Measurements from ENCODE around the gene DNAJC11.

The DNAJC11 gene

GRCh38 chr1:6596351-6596750, 105.3 kb downstream of the DNAJC11 start:
- Histone ChIP-seq H3K79me2 (ENCODE audit: insufficient read depth, low read length) (peaks cover 59% of the 10 kb centered on the region), H3K36me3 (ENCODE audit: insufficient read depth, low read length) (peaks cover 81% of the 10 kb centered on the region), H3K27ac (ENCODE audit: low read length) (no peak overlapping the region), H3K4me1 (ENCODE audit: insufficient read depth, low read length) (peaks cover 41% of the 10 kb centered on the region), H3K4me2 (ENCODE audit: insufficient read depth, low read length) (no peak overlapping the region), H3K27me3 (ENCODE audit: insufficient read depth, low read length, poor library complexity) (no peaks in the 10 kb centered on the region), H2AFZ (ENCODE audit: low read depth, low read length) (no peak overlapping the region), H3K9me3 (ENCODE audit: insufficient read depth, low read length, severe bottlenecking) (no peaks in the 10 kb centered on the region), H3K4me3 (ENCODE audit: low read depth in 1 of 2, low read length in 2 of 2) (no peak overlapping the region), H3K9ac (ENCODE audit: low read depth, low read length) (no peak overlapping the region), H4K20me1 (ENCODE audit: insufficient read depth, low read length) (peaks cover 81% of the 10 kb centered on the region)
- DNase-seq, result no peak
- ATAC-seq (ENCODE audit: insufficient read depth, low read depth), result no peak
- TF ChIP-seq, protein P1, sequence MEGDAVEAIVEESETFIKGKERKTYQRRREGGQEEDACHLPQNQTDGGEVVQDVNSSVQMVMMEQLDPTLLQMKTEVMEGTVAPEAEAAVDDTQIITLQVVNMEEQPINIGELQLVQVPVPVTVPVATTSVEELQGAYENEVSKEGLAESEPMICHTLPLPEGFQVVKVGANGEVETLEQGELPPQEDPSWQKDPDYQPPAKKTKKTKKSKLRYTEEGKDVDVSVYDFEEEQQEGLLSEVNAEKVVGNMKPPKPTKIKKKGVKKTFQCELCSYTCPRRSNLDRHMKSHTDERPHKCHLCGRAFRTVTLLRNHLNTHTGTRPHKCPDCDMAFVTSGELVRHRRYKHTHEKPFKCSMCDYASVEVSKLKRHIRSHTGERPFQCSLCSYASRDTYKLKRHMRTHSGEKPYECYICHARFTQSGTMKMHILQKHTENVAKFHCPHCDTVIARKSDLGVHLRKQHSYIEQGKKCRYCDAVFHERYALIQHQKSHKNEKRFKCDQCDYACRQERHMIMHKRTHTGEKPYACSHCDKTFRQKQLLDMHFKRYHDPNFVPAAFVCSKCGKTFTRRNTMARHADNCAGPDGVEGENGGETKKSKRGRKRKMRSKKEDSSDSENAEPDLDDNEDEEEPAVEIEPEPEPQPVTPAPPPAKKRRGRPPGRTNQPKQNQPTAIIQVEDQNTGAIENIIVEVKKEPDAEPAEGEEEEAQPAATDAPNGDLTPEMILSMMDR (IDR thresholded peaks at IDR 0.05; ENCODE audit: borderline replicate concordance, extremely low read depth, low read length, poor library complexity, severe bottlenecking), result no peak
- no peak for TF ChIP-seq EZH2 (IDR thresholded peaks at IDR 0.05; ENCODE audit: borderline replicate concordance, low read depth, low read length, severe bottlenecking)

DNA sequence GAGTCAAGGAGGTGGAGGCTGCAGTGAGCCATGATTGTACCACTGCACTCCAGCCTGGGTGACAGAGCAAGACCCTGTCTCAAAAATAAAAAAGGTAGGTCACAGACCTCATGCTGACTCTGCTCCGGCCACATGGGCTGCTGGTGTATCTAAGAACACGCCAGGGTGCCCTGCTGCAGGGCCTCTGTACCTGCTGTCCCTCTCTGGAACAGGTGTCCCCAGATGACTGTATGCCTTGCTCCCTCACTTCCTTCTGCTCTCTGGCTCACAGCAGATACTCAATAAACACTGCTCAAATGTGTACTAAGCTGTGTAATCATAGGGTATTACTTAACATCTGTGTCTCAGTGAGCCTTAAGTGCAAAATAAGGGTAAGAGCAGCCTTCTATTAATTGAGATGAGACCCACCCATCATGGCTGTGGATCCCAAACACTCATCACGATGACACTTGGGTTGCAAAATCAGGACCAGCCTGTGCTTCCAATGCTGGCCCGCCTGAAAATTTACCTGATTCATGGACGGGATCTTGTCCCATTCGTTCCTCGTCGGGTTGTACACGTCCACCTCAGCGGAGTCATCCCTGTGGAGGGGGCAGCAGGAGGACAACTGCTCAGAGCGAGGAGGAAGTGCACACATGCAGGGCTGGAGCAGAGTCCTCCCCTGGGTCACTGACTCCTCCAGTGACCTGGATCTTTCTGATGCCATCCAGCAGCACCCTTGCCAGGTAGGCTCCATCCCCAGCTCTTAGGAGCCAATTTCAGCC, 106.5 kb downstream of the DNAJC11 start:
- H3K9me3 ChIP-seq (ENCODE audit: insufficient read depth, low read length, severe bottlenecking), result no peaks in the 10 kb centered on the region
- H3K36me3 ChIP-seq (ENCODE audit: insufficient read depth, low read length), result peaks cover 93% of the 10 kb centered on the region
- no peak for ATAC-seq (ENCODE audit: insufficient read depth, low read depth)
- H3K9ac ChIP-seq (ENCODE audit: low read depth, low read length), result no peak overlapping the region
- no peak overlapping the region for H2AFZ ChIP-seq (ENCODE audit: low read depth, low read length)
- no peak overlapping the region for H3K4me3 ChIP-seq (ENCODE audit: low read depth in 1 of 2, low read length in 2 of 2)
- no peak overlapping the region for H3K27ac ChIP-seq (ENCODE audit: low read length)
- no peaks in the 10 kb centered on the region for H3K27me3 ChIP-seq (ENCODE audit: insufficient read depth, low read length, poor library complexity)
- peaks cover 29% of the 10 kb centered on the region for H3K4me1 ChIP-seq (ENCODE audit: insufficient read depth, low read length)
- TF ChIP-seq EZH2 (IDR thresholded peaks at IDR 0.05; ENCODE audit: borderline replicate concordance, low read depth, low read length, severe bottlenecking), result no peak
- TF ChIP-seq, protein P1 (IDR thresholded peaks at IDR 0.05; ENCODE audit: borderline replicate concordance, extremely low read depth, low read length, poor library complexity, severe bottlenecking), result no peak
- H3K4me2 ChIP-seq (ENCODE audit: insufficient read depth, low read length), result no peak overlapping the region
- peaks cover 48% of the 10 kb centered on the region for H3K79me2 ChIP-seq (ENCODE audit: insufficient read depth, low read length)
- peaks cover 81% of the 10 kb centered on the region for H4K20me1 ChIP-seq (ENCODE audit: insufficient read depth, low read length)
- no peak for DNase-seq

DNA sequence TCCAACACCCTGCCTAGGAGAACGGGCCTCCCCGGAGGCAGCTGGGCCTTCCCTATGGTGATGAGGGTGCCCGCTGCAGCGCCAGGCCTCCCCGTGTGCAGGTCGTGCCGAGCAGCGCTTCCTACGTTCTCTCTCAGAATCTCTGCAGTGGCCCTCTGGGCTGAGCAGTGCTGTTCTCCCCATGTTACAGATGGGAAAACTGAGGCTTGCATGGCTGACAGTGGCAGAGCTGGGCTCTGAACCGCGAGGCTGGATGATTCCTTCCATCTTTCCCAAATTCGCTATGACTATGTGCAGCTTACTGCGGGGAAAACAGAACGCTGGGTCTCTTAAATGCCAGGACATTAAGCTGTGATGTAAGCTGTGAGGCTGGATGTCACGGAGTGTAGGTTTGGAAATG, 107.8 kb downstream of the DNAJC11 start:
- DNase-seq, result no peak
- peaks cover 98% of the 10 kb centered on the region for H3K36me3 ChIP-seq (ENCODE audit: insufficient read depth, low read length)

More for the DNA sequence above, 107.8 kb downstream of the DNAJC11 start:
- peaks cover 82% of the 10 kb centered on the region for H4K20me1 ChIP-seq (ENCODE audit: insufficient read depth, low read length)
- no peak overlapping the region for H2AFZ ChIP-seq (ENCODE audit: low read depth, low read length)
- peaks cover 36% of the 10 kb centered on the region for H3K79me2 ChIP-seq (ENCODE audit: insufficient read depth, low read length)
- TF ChIP-seq EZH2 (IDR thresholded peaks at IDR 0.05; ENCODE audit: borderline replicate concordance, low read depth, low read length, severe bottlenecking), result no peak
- TF ChIP-seq, protein P1 (IDR thresholded peaks at IDR 0.05; ENCODE audit: borderline replicate concordance, extremely low read depth, low read length, poor library complexity, severe bottlenecking), result no peak
- no peak overlapping the region for H3K9ac ChIP-seq (ENCODE audit: low read depth, low read length)
- no peak overlapping the region for H3K27ac ChIP-seq (ENCODE audit: low read length)
- peaks cover 16% of the 10 kb centered on the region for H3K4me1 ChIP-seq (ENCODE audit: insufficient read depth, low read length)
- no peak for ATAC-seq (ENCODE audit: insufficient read depth, low read depth)
- no peak overlapping the region for H3K4me3 ChIP-seq (ENCODE audit: low read depth in 1 of 2, low read length in 2 of 2)
- no peak overlapping the region for H3K4me2 ChIP-seq (ENCODE audit: insufficient read depth, low read length)
- no peaks in the 10 kb centered on the region for H3K27me3 ChIP-seq (ENCODE audit: insufficient read depth, low read length, poor library complexity)
- no peaks in the 10 kb centered on the region for H3K9me3 ChIP-seq (ENCODE audit: insufficient read depth, low read length, severe bottlenecking)
